Mucosa of stomach (tissue), 1 donor: ENCODE results near the gene PEX5L.

Experiments used
- H3K27me3 ChIP-seq: one replicate; pipeline ENCODE4 v1.7.0; 2013; ENCODE audit warnings: mild to moderate bottlenecking, low read length; ENCODE audit not compliant: control insufficient read depth, insufficient read depth
- H3K36me3 ChIP-seq: one replicate; pipeline ENCODE4 v1.7.0; 2013; ENCODE audit warnings: low read length; ENCODE audit not compliant: control insufficient read depth, insufficient read depth
- H3K4me1 ChIP-seq: one replicate; pipeline ENCODE4 v1.7.0; 2013; ENCODE audit warnings: mild to moderate bottlenecking, low read length; ENCODE audit not compliant: control insufficient read depth, insufficient read depth
- H3K4me3 ChIP-seq: one replicate; pipeline ENCODE4 v1.7.0; 2013; ENCODE audit warnings: low read length
- H3K9ac ChIP-seq: one replicate; pipeline ENCODE4 v1.7.0; 2013; ENCODE audit warnings: mild to moderate bottlenecking, low read length, moderate library complexity
- H3K9me3 ChIP-seq: one replicate; pipeline ENCODE4 v1.7.0; 2013; ENCODE audit warnings: mild to moderate bottlenecking, low read length, moderate library complexity; ENCODE audit not compliant: control insufficient read depth
- donor health status: Pancreatic carcinoma.

Gene PEX5L

GRCh38 chr3:179921951-179922350, 114.8 kb downstream of the PEX5L start:
- Histone ChIP-seq H3K36me3 (no peaks in the 10 kb centered on the region), H3K4me1 (no peaks in the 10 kb centered on the region)

GRCh38 chr3:179921500-179921899, 115.2 kb downstream of the PEX5L start:
- Histone ChIP-seq H3K9ac (no peak overlapping the region), H3K27me3 (no peaks in the 10 kb centered on the region), H3K4me3 (no peak overlapping the region), H3K9me3 (no peaks in the 10 kb centered on the region), H3K4me1 (no peaks in the 10 kb centered on the region), H3K36me3 (no peaks in the 10 kb centered on the region)

More at GRCh38 chr3:179921951-179922350, 114.8 kb downstream of the PEX5L start:
- H3K27me3 ChIP-seq = no peaks in the 10 kb centered on the region
- no peaks in the 10 kb centered on the region for H3K9me3 ChIP-seq
- no peak overlapping the region for H3K9ac ChIP-seq
- H3K4me3 ChIP-seq = no peak overlapping the region

- Histone ChIP-seq H3K27me3 (no peaks in the 10 kb centered on the region), H3K4me1 (no peaks in the 10 kb centered on the region), H3K9ac (no peak overlapping the region), H3K36me3 (no peaks in the 10 kb centered on the region), H3K4me3 (no peak overlapping the region), H3K9me3 (no peaks in the 10 kb centered on the region)
Measured at GRCh38 chr3:179907784-179908482, 128.8 kb downstream of the PEX5L start.

- Histone ChIP-seq H3K9ac (no peak overlapping the region), H3K27me3 (no peaks in the 10 kb centered on the region), H3K4me1 (no peaks in the 10 kb centered on the region), H3K36me3 (no peaks in the 10 kb centered on the region), H3K4me3 (no peak overlapping the region), H3K9me3 (no peaks in the 10 kb centered on the region)
Measured at GRCh38 chr3:179902061-179902460, 134.7 kb downstream of the PEX5L start.

- Histone ChIP-seq H3K9me3 (no peaks in the 10 kb centered on the region), H3K9ac (no peak overlapping the region), H3K4me3 (no peak overlapping the region), H3K27me3 (no peaks in the 10 kb centered on the region), H3K4me1 (no peaks in the 10 kb centered on the region), H3K36me3 (no peaks in the 10 kb centered on the region)
Measured at GRCh38 chr3:179898024-179898423, 138.7 kb downstream of the PEX5L start.

- Histone ChIP-seq H3K4me3 (no peak overlapping the region), H3K9ac (no peak overlapping the region), H3K4me1 (no peaks in the 10 kb centered on the region), H3K9me3 (no peaks in the 10 kb centered on the region), H3K27me3 (no peaks in the 10 kb centered on the region), H3K36me3 (no peaks in the 10 kb centered on the region)
Measured at GRCh38 chr3:179897231-179897630, 139.5 kb downstream of the PEX5L start.

GRCh38 chr3:179896507-179896906, 140.2 kb downstream of the PEX5L start:
- no peaks in the 10 kb centered on the region for H3K4me1 ChIP-seq
- no peaks in the 10 kb centered on the region for H3K36me3 ChIP-seq
- no peak overlapping the region for H3K9ac ChIP-seq
- no peaks in the 10 kb centered on the region for H3K27me3 ChIP-seq
- no peak overlapping the region for H3K4me3 ChIP-seq
- no peaks in the 10 kb centered on the region for H3K9me3 ChIP-seq

GRCh38 chr3:179895330-179895729, 141.4 kb downstream of the PEX5L start:
- no peaks in the 10 kb centered on the region for H3K36me3 ChIP-seq
- H3K4me1 ChIP-seq = no peaks in the 10 kb centered on the region
- H3K9me3 ChIP-seq = no peaks in the 10 kb centered on the region
- no peak overlapping the region for H3K4me3 ChIP-seq
- H3K27me3 ChIP-seq = no peaks in the 10 kb centered on the region
- no peak overlapping the region for H3K9ac ChIP-seq

GRCh38 chr3:179887295-179887943, 149.3 kb downstream of the PEX5L start:
- no peak overlapping the region for H3K4me3 ChIP-seq
- no peaks in the 10 kb centered on the region for H3K27me3 ChIP-seq
- no peaks in the 10 kb centered on the region for H3K36me3 ChIP-seq
- H3K9ac ChIP-seq = no peak overlapping the region
- H3K4me1 ChIP-seq = no peaks in the 10 kb centered on the region
- H3K9me3 ChIP-seq = no peaks in the 10 kb centered on the region

- H3K4me1 ChIP-seq = no peaks in the 10 kb centered on the region
- H3K4me3 ChIP-seq = no peak overlapping the region
- no peak overlapping the region for H3K9ac ChIP-seq
- no peaks in the 10 kb centered on the region for H3K9me3 ChIP-seq
- H3K27me3 ChIP-seq = no peaks in the 10 kb centered on the region
- no peaks in the 10 kb centered on the region for H3K36me3 ChIP-seq
Measured at GRCh38 chr3:179885950-179886349, 150.8 kb downstream of the PEX5L start.

GRCh38 chr3:179884136-179884535, 152.6 kb downstream of the PEX5L start:
- no peaks in the 10 kb centered on the region for H3K27me3 ChIP-seq
- no peaks in the 10 kb centered on the region for H3K36me3 ChIP-seq
- H3K9me3 ChIP-seq = no peaks in the 10 kb centered on the region
- no peaks in the 10 kb centered on the region for H3K4me1 ChIP-seq
- H3K4me3 ChIP-seq = no peak overlapping the region
- H3K9ac ChIP-seq = no peak overlapping the region

GRCh38 chr3:179882292-179882691, 154.4 kb downstream of the PEX5L start:
- H3K4me3 ChIP-seq = no peak overlapping the region
- no peaks in the 10 kb centered on the region for H3K9me3 ChIP-seq
- no peak overlapping the region for H3K9ac ChIP-seq
- H3K36me3 ChIP-seq = no peaks in the 10 kb centered on the region
- H3K27me3 ChIP-seq = no peaks in the 10 kb centered on the region
- no peaks in the 10 kb centered on the region for H3K4me1 ChIP-seq
